Stimulated activated CD8-positive, alpha-beta memory T cell treated with anti-CD3 and anti-CD28 coated beads, Interleukin-2, amount 100 ng/mL, for 1 hour (primary cell): Measurements from ENCODE around the gene CHMP4B.

Experiments
- DNase-seq, 2 donors: peaks; one replicate each; pipeline ENCODE4 v3.0.0-alpha.2; 2020; ENCODE audit warnings: low read depth in 2 of 2

CHMP4B gene

DNA sequence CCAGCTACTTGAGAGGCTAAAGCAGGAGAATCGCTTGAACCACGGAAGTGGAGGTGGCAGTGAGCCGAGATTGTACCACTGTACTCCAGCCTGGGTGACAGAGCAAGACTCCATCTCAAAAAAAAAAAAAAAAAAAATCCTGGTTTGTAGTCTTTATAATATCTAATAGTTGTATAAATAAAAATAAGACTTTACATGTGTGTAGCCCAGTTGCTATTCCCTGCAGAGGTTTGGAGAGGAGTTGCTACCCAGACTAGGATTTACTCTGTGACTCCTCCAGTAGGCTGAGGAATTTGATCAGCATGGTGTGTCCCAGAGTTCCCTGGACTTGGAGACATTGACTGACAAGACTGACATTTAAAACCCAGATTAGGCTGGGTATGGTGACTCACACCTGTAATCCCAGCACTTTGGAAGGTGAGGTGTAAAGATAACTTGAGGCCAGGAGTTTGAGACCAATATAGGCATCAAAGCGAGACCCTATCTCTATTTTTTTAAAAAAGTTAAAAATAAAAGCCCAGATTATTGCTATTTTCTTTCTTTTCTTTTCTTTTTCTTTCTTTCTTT lies 10.2 kb downstream of the CHMP4B start:
- DNase-seq = no peak

DNA sequence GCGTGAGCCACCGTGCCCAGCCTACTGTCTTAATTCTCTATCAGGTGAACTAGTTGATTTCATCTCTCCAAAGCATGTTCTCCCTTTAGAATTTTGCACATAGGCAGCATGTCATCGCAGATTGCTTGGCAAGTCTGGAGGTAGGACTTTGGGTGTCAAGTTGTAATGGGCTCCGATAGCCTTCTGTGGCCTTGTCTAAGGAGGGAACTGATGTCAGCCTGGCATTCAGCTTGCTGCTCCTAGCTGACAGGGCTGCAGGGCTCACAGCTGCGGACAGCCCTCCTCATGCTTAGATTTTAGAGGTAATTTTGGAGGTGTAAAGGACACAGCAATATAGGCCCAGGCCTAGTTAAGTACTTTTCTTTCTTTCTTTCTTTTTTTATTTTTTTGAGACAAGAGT lies 11.3 kb downstream of the CHMP4B start:
- no peak for DNase-seq

DNA sequence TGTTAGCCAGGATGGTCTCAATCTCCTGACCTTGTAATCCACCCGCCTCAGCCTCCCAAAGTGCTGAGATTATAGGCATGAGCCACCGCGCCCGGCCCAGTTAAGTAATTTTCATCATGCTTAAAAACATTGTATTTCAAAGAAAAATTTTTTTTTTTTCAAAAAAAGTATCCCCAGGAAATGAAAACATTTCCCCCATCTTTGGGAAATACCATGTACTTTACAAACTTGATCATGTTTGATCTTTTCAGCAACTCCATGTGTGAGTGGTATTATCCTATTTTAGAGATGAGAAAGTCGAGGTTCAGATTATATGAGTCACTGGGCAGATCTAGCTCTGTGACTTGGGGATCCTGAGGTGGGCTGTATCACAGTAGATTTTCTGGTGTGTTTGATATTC lies 11.8 kb downstream of the CHMP4B start:
- no peak for DNase-seq

DNA sequence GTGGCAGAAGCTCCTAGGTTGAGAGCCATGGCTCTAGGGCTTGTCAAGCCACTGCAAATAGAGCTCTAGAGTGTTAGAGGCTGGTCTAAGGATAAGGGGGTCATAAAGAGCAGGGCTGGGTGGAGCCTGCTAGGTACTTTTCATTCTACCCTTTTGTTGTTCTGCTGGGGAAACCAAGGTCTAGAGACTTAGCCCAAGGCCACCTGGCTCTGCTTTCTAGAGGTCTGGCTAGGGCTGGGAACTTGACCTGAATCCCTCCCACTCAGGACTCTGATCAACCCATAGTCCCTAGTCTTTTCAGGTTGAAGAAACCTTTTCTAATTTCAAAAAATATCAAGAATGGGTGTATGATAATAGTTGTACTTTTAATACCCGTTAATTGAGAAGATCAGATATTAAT lies 13.7 kb downstream of the CHMP4B start:
- no peak for DNase-seq

DNA sequence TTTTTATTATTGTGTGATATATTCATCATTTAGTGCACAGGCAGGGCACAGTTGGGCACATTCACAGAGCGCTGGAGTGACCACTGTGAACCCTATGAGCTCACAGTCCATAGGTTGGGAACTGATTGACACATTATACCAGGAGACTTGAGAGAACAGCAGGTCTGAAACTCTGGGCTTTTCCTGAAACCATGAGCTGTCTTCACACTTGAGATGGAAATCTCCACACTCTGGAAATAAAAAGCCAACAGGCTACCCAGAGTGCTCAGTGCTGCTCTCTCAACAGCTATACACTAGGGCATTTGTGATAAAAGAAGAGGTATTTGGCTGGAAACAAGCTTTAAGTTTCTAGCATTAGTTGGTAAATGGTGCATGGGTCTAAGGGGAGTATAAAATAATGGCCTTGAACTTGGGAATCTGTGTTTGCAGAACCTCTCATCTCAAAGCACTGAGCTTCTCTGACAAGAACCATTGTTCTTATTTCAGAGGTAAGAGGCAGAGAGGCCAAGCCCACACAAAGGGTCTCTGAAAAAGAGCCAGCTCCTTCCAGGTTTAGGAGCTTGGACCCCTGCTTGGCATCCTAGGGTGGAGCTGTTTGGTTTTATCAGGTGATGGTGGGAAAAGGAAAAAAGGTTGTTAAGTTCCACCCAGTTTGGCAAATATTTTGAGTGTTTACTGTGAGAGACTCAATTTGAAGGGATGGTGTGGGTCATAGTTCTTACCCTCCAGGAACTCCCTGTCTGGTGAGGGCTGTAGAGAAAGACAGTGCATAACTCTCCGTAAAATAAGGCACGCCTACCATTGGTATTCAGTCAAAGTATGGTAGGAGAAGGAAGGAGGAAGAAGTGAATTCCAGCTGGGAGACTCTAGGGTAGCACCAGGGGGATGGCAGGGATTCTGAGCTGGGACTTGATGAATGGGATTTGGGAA lies 14.5 kb downstream of the CHMP4B start:
- no peak for DNase-seq

DNA sequence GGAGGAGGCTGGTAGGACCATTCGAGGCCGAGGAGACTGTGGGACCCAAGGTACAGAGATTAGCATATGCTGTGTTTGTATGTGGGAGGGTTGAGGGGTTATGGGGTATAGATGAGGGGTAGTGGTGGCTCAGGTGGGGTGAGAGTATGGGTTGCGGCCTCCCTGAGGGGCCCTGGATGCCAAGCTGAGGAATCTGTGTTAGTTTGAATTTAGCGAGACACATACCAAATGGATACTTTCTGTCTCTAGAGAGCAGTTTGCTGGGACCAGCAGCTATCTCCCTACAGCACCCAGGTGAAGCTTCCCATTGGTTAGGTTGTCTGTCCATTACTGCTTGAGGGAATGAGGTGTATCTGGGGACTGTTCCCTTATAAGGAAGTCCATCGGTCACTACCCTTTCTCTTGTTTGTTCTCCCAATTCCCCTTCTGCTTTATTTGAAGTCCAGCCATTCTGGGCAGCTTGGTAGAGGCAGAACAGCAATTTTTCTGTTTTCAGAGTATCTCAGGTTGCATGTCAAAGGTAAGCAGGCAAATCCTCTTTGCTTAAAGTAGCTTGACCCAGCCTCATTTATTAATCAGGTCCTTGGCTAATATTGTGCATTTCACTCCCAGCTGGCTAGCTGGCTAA lies 15.2 kb downstream of the CHMP4B start:
- DNase-seq = no peak

DNA sequence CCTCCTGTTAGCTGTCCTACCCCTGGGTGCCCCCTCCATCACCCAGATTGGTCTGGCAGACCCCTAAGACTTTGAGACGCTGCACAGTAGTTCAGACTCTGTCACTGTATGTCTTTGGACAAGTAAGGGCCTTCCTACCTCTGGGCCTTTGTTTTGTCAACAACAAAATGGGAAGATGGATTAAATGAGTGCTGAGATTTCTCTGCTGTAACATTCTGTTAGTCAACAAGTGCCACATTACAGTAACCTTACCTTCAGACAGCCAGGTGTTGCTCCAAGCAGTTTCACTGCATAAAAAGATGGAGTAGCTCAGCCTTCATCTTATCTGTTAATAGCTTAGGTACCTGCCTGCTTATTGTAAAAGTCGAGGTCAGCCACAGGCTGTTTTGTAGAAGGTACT lies 16.0 kb downstream of the CHMP4B start:
- DNase-seq = no peak

DNA sequence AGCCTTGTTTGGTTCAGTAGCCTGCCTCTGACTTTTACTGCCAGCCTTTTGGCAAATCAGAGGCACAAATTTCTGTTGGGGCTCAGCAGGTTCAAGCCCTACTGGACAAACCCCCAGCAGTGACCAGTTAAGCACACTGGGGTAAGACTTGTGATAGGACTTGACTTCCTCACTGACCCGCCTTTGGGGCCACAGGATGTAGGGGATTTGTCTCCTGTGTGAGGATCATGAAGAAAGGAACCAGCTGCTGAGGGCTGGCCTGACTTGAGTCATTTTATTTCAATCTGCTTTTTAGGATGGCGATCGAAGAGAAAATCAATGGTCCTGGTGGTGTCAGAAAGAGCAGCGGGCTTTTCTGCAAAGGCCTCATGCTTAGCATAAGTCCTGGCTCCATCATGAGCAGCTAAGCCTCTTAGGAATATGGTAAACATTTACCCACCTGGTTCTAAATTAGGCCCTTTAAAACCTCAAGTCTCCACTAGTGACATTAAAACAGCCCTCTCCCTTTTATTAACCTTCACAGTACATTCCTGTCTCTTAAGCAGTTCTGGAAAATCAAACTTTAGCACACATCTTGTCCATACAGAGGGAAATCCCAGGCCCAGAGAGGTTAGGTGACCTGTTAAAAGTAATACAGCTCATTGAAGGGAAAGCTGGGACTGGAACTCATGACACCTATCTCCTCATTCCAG lies 16.6 kb downstream of the CHMP4B start:
- no peak for DNase-seq

DNA sequence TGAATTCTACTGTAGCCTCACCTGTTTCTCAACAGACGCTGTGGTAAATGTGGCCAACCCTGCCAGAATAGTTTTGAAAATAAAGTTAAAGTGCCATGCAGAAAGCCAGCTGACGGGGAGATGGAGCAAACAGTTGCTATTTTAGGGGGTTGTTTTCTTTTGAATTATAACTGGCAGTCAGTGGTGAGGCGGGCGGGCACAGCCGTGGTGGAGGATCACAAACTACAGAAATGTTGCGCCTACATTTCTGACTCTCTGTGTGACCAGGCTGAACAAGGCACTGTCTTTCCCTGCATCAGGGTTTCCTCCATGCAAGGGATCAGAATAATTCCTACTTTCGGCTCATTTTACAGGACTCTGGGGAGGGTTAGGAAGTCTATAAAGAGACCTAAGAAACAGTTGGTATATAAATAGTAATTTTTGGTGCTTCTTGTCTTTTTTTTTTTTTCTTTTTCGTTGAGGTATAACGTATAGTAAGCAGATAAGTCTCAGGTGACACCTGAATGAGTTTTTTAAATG lies 17.2 kb downstream of the CHMP4B start:
- DNase-seq = no peak

DNA sequence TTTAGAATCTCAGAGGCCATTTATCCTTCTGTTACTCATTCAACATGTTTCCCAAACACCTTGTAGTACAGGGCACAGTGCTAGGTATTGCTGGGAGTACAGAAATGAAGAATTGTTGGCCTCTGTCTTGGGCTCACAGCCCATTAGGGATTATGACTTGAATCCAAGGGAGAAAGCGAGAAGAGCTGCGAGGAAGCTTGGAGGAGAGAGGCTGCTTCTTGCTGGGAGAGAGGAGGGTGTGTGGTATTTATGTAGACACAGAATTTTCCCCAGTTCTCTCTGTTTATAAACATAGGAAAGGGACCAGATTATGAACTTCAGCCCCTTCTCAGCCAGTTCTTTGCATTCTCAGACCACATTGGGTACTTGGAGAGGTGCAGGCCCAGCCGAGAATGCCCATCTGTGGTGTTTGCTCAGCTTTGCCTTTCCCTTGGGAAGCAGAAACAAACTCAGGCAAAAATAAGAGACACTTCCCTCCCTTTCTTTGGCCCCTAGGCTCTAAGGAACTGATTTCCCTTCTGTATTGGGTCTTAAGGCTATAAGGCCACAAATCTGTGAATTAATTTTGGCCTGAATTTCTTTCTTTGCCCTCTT lies 17.9 kb downstream of the CHMP4B start:
- no peak for DNase-seq

DNA sequence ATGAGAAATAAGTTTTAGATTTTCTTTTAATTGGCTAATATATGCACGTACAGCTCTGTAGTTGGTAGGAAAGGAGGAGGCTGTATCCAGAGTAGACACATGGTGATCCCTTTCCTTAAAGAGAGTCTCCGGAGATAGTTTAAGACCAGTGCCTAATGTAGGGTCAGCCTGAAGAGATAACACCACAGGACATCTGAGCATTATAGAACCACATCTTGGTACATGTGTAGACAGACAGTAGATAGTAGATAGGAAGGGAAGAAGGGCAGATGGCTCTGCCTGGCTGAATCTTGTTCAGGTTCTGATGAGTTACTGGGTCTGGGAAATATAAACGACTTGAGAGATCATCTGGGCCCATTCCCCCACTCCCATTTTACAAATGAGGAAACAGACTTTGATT lies 18.5 kb downstream of the CHMP4B start:
- DNase-seq = no peak

DNA sequence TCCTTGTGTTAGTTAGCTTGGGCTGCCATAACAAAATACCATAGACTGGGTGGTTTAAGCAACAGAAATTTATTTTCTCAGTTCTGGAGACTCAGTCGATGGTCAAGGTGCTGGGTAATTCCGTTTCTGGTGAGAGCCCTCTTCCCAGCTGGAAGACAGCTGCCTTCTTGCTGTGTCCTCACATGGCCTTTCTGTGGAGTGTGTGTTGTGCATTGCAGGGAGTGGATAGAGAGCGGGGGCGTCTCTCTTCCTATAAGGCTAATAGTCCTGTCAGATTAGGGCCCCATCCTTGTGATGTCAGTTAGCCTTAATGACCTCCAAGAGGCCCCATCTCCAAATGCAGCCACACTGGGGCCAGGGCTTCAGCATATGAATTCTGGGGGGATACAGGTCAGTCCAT lies 19.2 kb downstream of the CHMP4B start:
- no peak for DNase-seq

DNA sequence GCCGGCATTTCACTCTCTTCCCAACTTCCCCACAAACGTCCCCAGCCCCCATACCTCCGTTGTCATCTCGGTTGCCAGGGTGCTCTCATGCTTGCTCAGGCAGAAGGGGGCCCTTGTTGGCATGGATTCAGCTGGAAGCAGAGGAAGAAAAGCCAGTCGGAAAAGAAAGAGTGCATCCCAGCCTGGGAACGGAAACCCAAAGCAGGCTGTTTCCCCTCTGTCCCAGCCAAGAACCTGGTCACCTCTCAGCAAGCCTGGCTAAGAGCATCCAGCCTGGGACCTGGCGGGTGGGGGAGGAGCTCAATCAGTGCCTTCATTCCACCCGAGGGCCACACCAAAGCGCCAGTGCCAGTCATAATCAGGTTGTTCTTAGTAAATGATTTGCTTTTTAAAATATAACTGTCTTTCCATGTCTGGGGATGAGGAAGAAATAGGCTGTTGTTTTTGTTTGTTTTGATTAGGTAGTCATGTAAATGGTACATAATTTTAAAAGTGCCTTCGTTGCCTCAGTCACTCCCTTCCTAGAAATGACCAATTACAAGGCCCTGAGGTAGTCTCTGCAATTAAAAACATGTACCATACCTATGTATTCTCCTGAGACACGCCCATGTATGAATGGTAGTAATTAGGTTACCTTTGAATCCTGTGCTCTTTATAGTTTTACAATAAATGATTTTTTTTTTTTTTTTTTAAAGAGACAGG lies 21.1 kb downstream of the CHMP4B start:
- DNase-seq = no peak

DNA sequence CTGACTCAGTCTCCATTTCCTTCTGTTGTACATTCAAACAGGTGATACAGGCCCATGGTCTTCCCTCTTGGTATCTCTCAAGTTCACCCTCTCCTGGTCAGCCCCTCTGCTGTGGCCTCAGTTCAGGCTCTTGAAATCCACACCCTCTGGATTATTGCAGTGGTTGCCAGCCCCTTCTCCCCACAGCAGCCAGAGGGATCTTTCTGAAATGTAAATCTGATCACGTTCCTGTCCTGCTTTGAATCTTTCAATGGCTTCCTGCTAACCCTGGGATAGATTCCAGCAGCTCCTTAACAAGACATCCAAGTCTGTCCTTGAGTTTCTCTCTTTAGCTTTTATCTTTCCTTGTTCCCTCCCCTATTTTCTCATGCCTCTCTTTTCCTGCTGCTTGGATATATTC lies 22.2 kb downstream of the CHMP4B start:
- no peak for DNase-seq

DNA sequence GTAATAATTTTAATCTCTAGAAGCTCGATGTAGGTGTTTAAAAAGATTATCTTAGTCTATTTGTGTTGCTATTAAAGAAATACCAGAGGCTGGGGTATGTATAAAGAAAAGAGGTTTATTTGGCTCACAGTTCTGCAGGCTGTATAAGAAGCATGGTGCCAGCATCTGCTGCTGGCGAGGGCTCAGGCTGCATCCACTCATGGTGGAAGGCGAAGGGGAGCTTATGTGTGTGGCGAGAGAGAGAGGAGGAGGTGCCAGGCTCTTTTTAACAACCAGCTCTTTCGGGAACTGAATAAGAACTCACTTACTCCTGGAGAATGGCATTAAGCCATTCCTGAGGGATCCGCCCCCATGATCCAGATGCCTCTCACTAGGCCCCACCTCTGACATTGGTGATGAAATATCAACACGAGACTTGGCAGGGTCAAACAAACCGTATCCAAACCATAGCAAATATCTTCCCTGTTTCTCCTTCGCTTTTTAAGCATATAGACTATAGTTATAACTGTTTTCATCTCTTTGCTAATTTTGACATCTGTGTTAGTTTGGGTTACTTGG lies 24.5 kb downstream of the CHMP4B start:
- no peak for DNase-seq

DNA sequence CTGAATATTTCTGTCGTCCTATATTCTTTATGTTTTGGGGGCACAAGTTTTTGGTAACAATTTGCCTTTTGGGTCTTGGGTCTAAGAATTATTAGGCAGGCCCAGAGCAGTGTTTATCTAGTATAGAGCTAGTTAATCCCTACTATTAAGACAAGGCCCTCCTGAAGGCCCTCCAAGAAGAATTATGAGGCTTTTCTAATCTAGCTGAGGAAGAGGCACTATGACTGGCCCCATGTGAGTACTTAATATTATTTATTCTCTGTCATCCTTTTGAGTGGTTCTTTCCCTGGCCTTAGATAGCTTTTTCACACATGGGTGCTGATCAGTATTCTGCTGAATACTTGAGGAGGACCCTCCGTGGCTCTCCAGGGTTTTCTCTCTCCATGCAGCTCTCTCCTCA lies 25.1 kb downstream of the CHMP4B start:
- DNase-seq = no peak

DNA sequence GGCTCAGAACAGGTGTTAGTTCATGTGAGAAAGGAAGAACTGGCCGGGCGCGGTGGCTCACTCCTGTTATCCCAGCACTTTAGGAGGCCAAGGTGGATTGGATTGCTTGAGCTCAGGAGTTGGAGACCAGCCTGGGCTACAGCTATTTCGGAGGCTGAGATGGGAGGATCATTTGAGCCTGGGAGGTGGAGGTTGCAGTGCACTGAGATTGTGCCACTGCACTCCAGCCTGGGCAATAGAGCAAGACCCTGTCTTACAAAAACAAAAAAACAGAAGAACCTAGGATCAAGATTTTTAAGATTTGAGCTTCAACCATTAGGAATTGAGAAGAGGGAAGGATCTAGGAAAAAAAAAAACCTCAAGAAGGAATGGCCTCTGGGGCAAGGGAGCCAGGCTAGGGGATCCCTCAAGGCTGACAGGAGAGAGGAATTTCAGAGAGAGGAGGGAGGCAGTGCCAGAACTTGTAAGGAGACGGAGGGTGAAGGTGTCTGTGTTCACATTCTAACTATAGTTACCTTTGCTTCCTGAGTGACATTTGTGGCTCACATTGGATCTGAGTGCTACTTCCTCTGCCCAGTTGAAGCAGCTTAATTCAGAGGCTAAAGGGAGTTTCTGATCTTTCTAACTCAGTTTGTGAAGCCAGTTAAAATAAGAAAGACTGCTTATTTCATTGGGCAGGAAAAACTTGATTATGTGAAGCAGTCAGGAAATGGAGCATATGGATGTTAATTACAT lies 26.1 kb downstream of the CHMP4B start:
- no peak for DNase-seq

DNA sequence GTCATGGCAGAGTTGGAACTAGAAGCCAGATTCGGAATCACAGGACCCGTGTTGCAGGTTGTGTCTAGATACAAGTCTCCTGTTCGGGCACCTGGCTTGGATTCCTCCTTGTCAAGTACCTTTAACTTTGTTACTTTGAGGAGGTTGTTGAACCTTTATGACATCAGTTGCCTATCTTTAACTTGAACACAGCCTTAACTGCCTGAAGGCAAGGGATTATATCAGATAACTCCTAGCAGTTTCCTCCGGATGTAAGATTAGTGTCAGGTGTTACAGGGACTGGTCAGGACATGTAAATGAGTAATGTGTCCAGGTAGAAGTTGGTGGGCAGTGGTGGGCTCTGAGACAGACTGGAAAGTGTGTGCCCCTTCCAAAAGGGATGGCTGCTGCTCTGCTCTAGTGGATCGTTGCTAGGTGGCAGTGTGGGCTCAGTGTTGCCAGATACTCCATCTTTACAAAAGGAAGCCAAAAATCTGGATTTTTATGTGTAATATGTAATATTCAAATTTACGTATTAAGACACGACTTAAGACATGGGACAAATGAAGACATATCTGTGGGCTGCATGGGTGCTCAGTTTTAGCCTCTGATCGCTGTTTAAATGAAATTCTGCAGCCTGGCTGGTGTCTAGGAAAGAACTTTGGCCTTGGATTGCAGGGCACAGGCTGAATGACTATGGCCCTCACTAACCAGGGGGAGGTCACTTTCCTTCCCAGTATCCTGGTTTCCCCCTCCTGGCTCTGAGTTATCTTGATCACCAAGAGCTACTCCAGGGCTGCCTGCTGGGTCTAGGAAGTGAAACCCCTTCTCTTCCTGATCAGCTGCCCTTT lies 27.1 kb downstream of the CHMP4B start:
- no peak for DNase-seq

DNA sequence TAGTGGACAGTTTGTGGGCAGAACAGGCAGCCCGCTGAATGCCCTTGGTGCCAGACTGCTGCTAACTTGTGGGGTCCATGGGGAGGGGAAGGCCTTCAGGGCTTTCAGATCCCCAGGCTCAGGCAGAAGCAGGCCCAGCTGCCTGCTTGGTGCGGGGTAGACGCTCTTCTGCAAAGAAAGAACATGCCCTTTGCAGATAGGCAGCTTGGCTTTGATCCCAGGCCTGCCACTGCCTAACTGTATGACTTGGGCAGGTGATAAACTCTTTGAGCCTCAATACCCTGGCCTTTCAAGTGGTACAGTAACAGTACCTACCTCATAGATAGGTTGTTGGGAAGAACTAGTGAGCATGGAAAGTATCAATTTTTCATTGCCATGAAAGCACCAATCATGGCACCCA lies 28.4 kb downstream of the CHMP4B start:
- no peak for DNase-seq
